ENCODE measurements around the gene RUVBL1.

DNA sequence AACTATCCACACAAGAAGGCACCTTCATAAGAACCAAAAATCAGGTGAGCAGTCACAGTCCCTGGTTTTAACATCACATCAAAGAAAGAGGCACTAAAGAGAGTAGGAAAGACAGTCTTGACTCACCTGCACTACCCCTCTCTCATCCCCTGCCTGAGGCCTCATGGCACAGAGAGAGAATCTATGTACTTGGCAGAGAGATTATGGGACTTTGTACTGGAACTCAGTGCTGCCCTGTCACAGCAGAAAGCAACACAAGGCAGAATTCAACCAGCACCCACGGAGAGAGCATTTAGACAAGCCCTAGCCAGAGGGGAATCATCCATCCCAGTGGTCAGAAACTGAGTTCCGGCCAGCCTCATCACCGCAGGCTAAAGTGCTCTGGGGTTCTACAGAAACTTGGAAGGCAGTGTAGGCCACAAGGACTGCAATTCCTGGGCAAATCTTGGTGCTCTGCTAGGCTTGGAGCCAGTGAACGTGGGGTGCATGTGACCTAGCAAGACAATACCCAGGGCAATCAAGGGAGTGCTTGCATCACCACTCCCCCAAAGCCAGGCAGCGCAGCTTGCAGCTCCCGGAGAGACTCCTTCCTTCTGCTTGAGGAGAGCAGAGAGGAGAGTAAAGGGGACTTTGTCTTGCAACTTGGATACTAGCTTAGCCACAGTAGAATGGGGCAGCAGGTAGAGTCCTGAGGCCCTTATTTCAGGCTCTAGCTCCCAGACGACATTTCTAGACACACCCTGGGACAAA lies 8.5 kb upstream of the RUVBL1 start:
- TF ChIP-seq, protein P1, sequence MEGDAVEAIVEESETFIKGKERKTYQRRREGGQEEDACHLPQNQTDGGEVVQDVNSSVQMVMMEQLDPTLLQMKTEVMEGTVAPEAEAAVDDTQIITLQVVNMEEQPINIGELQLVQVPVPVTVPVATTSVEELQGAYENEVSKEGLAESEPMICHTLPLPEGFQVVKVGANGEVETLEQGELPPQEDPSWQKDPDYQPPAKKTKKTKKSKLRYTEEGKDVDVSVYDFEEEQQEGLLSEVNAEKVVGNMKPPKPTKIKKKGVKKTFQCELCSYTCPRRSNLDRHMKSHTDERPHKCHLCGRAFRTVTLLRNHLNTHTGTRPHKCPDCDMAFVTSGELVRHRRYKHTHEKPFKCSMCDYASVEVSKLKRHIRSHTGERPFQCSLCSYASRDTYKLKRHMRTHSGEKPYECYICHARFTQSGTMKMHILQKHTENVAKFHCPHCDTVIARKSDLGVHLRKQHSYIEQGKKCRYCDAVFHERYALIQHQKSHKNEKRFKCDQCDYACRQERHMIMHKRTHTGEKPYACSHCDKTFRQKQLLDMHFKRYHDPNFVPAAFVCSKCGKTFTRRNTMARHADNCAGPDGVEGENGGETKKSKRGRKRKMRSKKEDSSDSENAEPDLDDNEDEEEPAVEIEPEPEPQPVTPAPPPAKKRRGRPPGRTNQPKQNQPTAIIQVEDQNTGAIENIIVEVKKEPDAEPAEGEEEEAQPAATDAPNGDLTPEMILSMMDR (IDR thresholded peaks at IDR 0.05) = no peak
- TF ChIP-seq POLR2A (IDR thresholded peaks at IDR 0.05) = no peak
